ENCODE results near the gene KRT14.
"Not testable (repeated sequence)": the region's sequence is repeated elsewhere in the genome, so short reads cannot be mapped to it uniquely, and the experiment has no call there.

The KRT14 gene

DNA sequence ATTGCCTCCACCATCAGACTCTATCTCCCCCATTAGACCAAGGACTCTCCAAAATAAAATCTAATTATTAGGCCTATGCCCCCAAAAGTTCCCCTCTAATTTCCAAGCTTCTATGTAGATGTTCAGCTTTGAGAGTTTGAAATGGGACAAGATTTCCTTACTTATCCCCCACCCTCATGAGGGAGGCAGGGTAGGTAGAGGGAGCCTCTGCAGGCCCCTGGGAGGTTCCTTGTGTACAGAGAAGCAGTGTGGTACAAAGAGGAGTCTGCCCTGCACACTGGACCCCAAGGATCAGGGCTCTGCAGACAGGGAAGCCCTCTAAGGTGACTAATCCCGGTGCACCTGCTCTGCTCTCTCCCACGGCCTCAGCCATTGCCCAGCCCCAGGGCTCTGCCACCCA is 35.2 kb upstream of the KRT14 start:
- ChIA-PET CTCF (interaction anchor here (1.0 to 3.3 kb wide), 4 partner anchors 26 to 73 kb away, joined by 3 to 21 read pairs (median 5); no protein-coding TSS in a partner anchor), POLR2A (no interaction called here)
- H3K4me3 ChIP-seq (ENCODE audit: low read depth, low read length) = no peak overlapping the region
- TF ChIP-seq, protein P1, sequence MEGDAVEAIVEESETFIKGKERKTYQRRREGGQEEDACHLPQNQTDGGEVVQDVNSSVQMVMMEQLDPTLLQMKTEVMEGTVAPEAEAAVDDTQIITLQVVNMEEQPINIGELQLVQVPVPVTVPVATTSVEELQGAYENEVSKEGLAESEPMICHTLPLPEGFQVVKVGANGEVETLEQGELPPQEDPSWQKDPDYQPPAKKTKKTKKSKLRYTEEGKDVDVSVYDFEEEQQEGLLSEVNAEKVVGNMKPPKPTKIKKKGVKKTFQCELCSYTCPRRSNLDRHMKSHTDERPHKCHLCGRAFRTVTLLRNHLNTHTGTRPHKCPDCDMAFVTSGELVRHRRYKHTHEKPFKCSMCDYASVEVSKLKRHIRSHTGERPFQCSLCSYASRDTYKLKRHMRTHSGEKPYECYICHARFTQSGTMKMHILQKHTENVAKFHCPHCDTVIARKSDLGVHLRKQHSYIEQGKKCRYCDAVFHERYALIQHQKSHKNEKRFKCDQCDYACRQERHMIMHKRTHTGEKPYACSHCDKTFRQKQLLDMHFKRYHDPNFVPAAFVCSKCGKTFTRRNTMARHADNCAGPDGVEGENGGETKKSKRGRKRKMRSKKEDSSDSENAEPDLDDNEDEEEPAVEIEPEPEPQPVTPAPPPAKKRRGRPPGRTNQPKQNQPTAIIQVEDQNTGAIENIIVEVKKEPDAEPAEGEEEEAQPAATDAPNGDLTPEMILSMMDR (IDR thresholded peaks at IDR 0.05; ENCODE audit: insufficient read depth, low read length, missing control alignments) = no peak
- no peak for DNase-seq (ENCODE audit: low read depth, low spot score)

DNA sequence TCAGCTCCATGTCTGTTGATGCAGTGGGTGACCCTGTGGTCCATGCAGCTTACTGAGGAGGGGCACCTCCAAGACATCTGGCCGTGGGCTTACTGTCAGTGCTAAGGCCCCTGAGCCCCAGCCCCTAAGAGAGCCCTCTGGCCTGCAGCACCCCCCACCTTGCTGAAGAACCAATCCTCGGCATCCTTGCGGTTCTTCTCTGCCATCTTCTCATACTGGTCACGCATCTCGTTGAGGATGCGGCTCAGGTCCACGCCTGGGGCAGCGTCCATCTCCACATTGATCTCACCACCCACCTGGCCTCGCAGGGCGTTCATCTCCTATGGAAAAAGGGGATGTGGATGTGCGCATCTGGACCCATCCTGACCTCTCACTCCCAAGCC is 34.7 kb upstream of the KRT14 start:
- POLR2A ChIA-PET; H3K4me3 ChIP-seq (ENCODE audit: low read depth, low read length); DNase-seq (ENCODE audit: low read depth, low spot score): not testable (repeated sequence)
- CTCF ChIA-PET = interaction anchor here (1.4 to 1.9 kb wide), 3 partner anchors 27 to 42 kb away, joined by 5 to 17 read pairs (median 5); no protein-coding TSS in a partner anchor

DNA sequence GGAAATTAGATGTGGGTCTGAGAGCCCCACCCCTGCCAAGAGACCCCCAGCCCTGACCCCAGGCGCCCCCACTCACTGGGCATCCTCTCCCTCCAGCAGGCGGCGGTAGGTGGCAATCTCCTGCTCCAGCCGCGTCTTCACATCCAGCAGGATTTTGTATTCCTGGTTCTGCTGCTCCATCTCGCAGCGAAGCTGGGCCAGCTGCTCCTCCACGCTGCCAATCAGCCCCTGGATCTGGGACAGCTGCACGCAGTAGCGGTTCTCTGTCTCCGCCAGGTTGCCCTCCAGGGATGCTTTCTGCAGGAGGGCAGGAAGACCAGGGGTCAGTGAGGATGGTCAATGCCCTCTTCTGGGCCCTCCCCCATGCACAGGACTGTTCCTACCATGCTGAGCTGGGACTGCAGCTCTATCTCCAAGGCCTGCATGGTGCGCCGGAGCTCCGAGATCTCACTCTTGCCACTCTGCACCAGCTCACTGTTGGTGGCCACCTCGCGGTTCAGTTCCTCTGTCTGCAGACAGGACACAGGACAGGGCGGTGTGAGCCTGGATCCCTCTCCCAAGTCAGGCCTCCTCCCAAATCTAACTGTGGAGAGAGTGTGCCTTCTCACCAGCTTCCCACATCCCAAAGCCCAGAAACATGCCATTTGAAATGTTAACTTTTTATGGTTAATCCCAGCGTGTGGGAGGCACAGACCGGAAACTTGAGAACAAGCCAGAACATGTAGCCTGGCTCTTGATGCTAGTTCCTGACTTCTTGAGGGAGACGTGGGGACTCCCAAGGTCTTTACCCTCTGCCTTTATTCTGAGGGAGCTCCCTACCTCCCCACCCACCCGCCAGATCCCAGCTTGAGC is 34.1 kb upstream of the KRT14 start:
- ChIA-PET POLR2A (interaction anchor here (0.8 kb wide), 1 partner anchor 69 kb away, joined by 3 read pairs; no protein-coding TSS in a partner anchor), CTCF (interaction anchor here (1.4 to 1.9 kb wide), 3 partner anchors 27 to 42 kb away, joined by 5 to 17 read pairs (median 5); no protein-coding TSS in a partner anchor)
- TF ChIP-seq, protein P1 (IDR thresholded peaks at IDR 0.05; ENCODE audit: insufficient read depth, low read length, missing control alignments) = no peak
- no peak for DNase-seq (ENCODE audit: low read depth, low spot score)
- H3K4me3 ChIP-seq (ENCODE audit: low read depth, low read length) = no peak overlapping the region

DNA sequence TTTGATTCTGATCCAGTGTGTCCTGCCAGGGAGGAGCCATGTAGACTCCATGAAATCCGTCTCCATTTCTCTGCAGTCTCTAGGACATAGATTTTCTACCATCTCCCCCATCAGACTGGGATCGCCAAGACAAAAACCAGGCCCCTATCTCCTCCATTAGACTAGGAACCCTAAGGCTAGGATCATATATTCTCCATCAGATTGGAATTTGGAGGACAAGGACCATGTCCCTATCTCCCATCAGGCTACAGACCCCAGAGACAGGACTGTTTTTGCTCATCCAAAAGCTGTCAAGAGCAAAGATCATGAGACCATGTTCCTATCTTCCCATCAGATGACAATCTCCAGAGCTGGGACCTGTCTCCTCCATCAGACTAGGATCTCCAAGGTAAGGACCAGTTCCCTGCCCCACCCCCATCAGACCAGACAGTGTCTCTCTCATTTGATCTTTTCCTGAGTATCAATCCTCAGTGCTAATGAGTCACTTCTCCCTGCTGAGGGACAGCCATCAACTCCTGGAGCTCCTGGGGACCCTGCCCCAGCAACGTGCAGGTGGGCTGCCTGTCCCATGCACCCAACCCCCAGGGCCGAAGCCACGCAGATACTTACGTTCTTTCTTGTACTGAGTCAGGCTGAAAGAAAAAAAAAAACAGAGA is 33.4 kb upstream of the KRT14 start:
- not testable (repeated sequence) for DNase-seq (ENCODE audit: low read depth, low spot score); H3K4me3 ChIP-seq (ENCODE audit: low read depth, low read length)
- CTCF ChIA-PET = interaction anchor here (1.7 to 2.0 kb wide), 3 partner anchors 28 to 72 kb away, joined by 5 to 17 read pairs (median 7); no protein-coding TSS in a partner anchor
- POLR2A ChIA-PET = interaction anchor here (0.8 kb wide), 1 partner anchor 69 kb away, joined by 3 read pairs; no protein-coding TSS in a partner anchor

DNA sequence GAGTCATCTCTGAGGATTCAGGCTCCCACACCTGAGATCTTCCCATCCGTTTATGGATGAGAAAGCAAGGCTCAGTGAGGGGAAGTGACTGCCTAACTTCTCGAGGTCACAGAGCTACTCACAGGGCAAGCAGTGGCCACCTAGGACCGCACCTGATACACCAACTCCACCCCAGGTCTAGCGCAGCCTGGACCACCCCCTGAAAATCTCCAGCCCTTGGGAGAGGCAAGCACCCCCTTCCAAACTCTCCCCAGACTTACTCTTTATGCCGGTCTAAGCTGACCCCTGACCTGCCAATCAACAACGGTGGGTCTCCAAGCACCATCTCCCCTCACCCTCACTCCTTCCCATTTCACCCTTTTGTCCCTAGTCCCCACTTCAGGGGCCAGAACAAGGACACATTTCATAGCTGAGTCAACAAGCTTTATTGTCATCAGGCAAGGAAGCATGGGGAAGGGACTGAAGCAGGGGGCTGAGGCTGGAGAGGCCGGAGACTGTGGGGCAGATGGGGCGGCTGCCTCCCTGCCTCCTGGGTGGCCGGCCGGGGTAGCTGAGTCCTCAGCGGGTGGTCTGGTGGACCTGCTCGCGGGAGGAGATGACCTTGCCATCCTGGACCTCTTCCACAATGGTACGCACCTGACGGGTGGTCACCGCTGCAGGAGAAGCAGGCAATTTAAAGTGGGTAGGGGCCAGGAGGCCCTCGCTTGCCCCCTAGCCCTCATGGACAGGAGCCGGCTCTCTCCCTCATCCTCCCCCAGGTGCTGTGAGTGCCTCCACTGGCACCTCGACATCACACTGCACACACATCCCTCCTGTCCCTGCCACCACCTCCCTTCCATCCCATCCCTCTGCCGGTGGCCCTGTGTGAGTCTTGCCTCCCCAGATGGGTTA is 32.6 kb upstream of the KRT14 start:
- CTCF ChIA-PET = interaction anchor here (1.8 to 2.0 kb wide), 2 partner anchors 29 to 71 kb away, joined by 7 read pairs; no protein-coding TSS in a partner anchor
- POLR2A ChIA-PET = interaction anchor here (0.6 kb wide), 1 partner anchor 48 kb away, joined by 3 read pairs; the partner anchor contains the start of gene KRT9
- DNase-seq (ENCODE audit: low read depth, low spot score) = no peak
- TF ChIP-seq, protein P1 (IDR thresholded peaks at IDR 0.05; ENCODE audit: insufficient read depth, low read length, missing control alignments) = no peak
- no peak overlapping the region for H3K4me3 ChIP-seq (ENCODE audit: low read depth, low read length)

DNA sequence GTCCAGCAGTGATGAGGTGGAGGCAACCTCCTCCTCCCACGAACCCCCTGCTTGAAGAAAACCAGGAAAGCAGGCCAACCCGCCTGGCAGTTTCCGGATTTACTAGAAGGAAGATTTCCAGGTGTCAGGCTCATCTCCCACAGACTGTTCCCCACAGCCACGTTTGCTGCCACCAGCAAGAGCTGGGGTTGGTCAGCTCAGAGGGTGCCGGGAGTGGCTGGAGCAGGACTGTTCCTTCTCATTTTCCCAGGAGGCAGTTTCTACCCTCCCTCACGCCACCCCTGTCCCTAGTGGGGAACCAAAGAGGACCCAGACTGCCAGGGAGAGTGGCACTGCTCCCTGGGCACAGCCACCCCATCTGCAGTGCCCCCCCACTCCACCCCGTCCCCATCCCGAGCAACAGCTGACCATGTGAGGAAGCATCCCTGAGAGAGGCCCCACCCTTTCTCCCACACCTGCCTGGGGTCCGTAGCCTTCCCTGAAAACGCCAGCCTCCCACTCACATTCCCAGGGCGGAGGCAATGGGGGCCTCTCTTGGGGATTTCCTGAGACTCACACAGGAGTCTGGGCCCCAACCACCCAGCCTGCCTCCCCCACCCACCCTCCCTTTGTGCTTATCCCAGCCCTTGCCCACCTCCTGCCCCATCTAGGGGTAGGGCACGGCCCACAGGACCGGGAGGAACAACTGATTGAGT is 31.8 kb upstream of the KRT14 start:
- CTCF ChIA-PET = interaction anchor here (1.8 to 2.0 kb wide), 2 partner anchors 30 to 70 kb away, joined by 7 read pairs; no protein-coding TSS in a partner anchor
- POLR2A ChIA-PET = no interaction called here
- TF ChIP-seq, protein P1 (IDR thresholded peaks at IDR 0.05; ENCODE audit: insufficient read depth, low read length, missing control alignments) = no peak
- no peak overlapping the region for H3K4me3 ChIP-seq (ENCODE audit: low read depth, low read length)
- DNase-seq (ENCODE audit: low read depth, low spot score) = no peak

All from AG04449 (cell line).